ENCODE data around the gene WASF3. TPM values are rescaled to one million over a fixed set of nuclear protein-coding genes. Genes with fewer than 3 reads are reported as not detected.

The WASF3 gene
- total RNA-seq, 1 experiment from 2014 or later: 2.6 TPM

- intact Hi-C loops (cut with micrococcal nuclease): no loop called here
- no peak overlapping the region for H3K9ac ChIP-seq (ENCODE audit: low read length)
- no peak overlapping the region for H3K4me3 ChIP-seq (ENCODE audit: low read length)
- no TSS peak for BruUV-seq (replicated peaks)
- no peak overlapping the region for H2AFZ ChIP-seq (ENCODE audit: low read length)
- no peak overlapping the region for H3K27ac ChIP-seq (ENCODE audit: low read length)
- H3K79me2 ChIP-seq (ENCODE audit: low read length): no peaks in the 10 kb centered on the region
- no peaks in the 10 kb centered on the region for H3K36me3 ChIP-seq (ENCODE audit: low read depth, low read length)
- no peaks in the 10 kb centered on the region for H4K20me1 ChIP-seq (ENCODE audit: low read length)
- CTCF ChIA-PET: no interaction called here
- H3K4me1 ChIP-seq (ENCODE audit: insufficient read depth, low read length): no peaks in the 10 kb centered on the region
- ATAC-seq (no peak), DNase-seq (no peak)
- no peak for TF ChIP-seq CTCF (conservative IDR thresholded peaks at IDR 0.05; ENCODE audit: low read depth, low read length)
- no peak for TF ChIP-seq EZH2phosphoT487 (IDR thresholded peaks at IDR 0.05; ENCODE audit: borderline replicate concordance, low read length)
- no peak for TF ChIP-seq EZH2 (IDR thresholded peaks at IDR 0.05; ENCODE audit: low read length, unreplicated experiment)
- no peaks in the 10 kb centered on the region for H3F3A ChIP-seq (ENCODE audit: low read length, unreplicated experiment)
- H3K9me2 ChIP-seq (replicated peaks; ENCODE audit: low read length): no peaks in the 10 kb centered on the region
- no peak overlapping the region for H3K4me2 ChIP-seq (ENCODE audit: low read length)
- H3K27me3 ChIP-seq (ENCODE audit: low read length): no peaks in the 10 kb centered on the region
- POLR2A ChIA-PET (ENCODE audit: unreplicated experiment): no interaction called here
- no peaks in the 10 kb centered on the region for H3K9me3 ChIP-seq (ENCODE audit: low read length)
Measured at GRCh38 chr13:26673890-26674289, 116.4 kb downstream of the WASF3 start.

GRCh38 chr13:26677156-26677555, 119.7 kb downstream of the WASF3 start:
- no peak overlapping the region for H3K4me3 ChIP-seq (ENCODE audit: low read length)
- H3K4me2 ChIP-seq (ENCODE audit: low read length): no peak overlapping the region
- ATAC-seq: no peak
- ChIA-PET CTCF (no interaction called here), POLR2A (ENCODE audit: unreplicated experiment) (no interaction called here)
- H3K4me1 ChIP-seq (ENCODE audit: insufficient read depth, low read length): no peaks in the 10 kb centered on the region
- TF ChIP-seq EZH2phosphoT487 (IDR thresholded peaks at IDR 0.05; ENCODE audit: borderline replicate concordance, low read length): no peak
- TF ChIP-seq EZH2 (IDR thresholded peaks at IDR 0.05; ENCODE audit: low read length, unreplicated experiment): no peak
- TF ChIP-seq CTCF (conservative IDR thresholded peaks at IDR 0.05; ENCODE audit: low read depth, low read length): no peak
- no peaks in the 10 kb centered on the region for H3K9me2 ChIP-seq (replicated peaks; ENCODE audit: low read length)
- DNase-seq: no peak
- H3K79me2 ChIP-seq (ENCODE audit: low read length): no peaks in the 10 kb centered on the region
- H4K20me1 ChIP-seq (ENCODE audit: low read length): no peaks in the 10 kb centered on the region
- no peaks in the 10 kb centered on the region for H3K36me3 ChIP-seq (ENCODE audit: low read depth, low read length)
- no TSS peak for BruUV-seq (replicated peaks)
- no peak overlapping the region for H3K9ac ChIP-seq (ENCODE audit: low read length)
- H3K9me3 ChIP-seq (ENCODE audit: low read length): no peaks in the 10 kb centered on the region
- no peak overlapping the region for H3K27ac ChIP-seq (ENCODE audit: low read length)
- no peaks in the 10 kb centered on the region for H3K27me3 ChIP-seq (ENCODE audit: low read length)
- H2AFZ ChIP-seq (ENCODE audit: low read length): no peak overlapping the region
- H3F3A ChIP-seq (ENCODE audit: low read length, unreplicated experiment): no peaks in the 10 kb centered on the region
- intact Hi-C loops (cut with micrococcal nuclease): no loop called here

GRCh38 chr13:26678330-26678729, 120.8 kb downstream of the WASF3 start:
- Histone ChIP-seq H3K36me3 (ENCODE audit: low read depth, low read length) (no peaks in the 10 kb centered on the region), H3K9me2 (replicated peaks; ENCODE audit: low read length) (no peaks in the 10 kb centered on the region), H2AFZ (ENCODE audit: low read length) (no peak overlapping the region), H3K4me1 (ENCODE audit: insufficient read depth, low read length) (no peaks in the 10 kb centered on the region), H3F3A (ENCODE audit: low read length, unreplicated experiment) (no peaks in the 10 kb centered on the region), H3K27ac (ENCODE audit: low read length) (no peak overlapping the region), H3K4me2 (ENCODE audit: low read length) (no peak overlapping the region), H3K4me3 (ENCODE audit: low read length) (no peak overlapping the region), H3K9ac (ENCODE audit: low read length) (no peak overlapping the region), H3K9me3 (ENCODE audit: low read length) (no peaks in the 10 kb centered on the region), H3K27me3 (ENCODE audit: low read length) (no peaks in the 10 kb centered on the region), H4K20me1 (ENCODE audit: low read length) (no peaks in the 10 kb centered on the region), H3K79me2 (ENCODE audit: low read length) (no peaks in the 10 kb centered on the region)
- ChIA-PET CTCF (no interaction called here), POLR2A (ENCODE audit: unreplicated experiment) (no interaction called here)
- TF ChIP-seq EZH2phosphoT487 (IDR thresholded peaks at IDR 0.05; ENCODE audit: borderline replicate concordance, low read length) (no peak), EZH2 (IDR thresholded peaks at IDR 0.05; ENCODE audit: low read length, unreplicated experiment) (no peak), CTCF (conservative IDR thresholded peaks at IDR 0.05; ENCODE audit: low read depth, low read length) (no peak)
- BruUV-seq (replicated peaks): no TSS peak
- ATAC-seq: no peak
- no peak for DNase-seq
- intact Hi-C loops (cut with micrococcal nuclease): no loop called here

Data from PC-3 (cell line).